Calu3 (cell line): Measurements from ENCODE around the gene PTPRR. TPM values are rescaled to one million over a fixed set of nuclear protein-coding genes. Genes with fewer than 3 reads are reported as not detected.

Experiments
- BruUV-seq: library from RNA; stranded (reverse); fragments of 400-500 nt; replicated peaks from 2 replicates; lab custom pipeline; 2021; lab: Mats Ljungman, UMichigan
- CTCF ChIA-PET: fragments of 300-600 bp; sonication (Branson Sonifier 250); formaldehyde crosslinking; loops from one replicate; lab custom pipeline; 2022; ENCODE audit warnings: antibody characterized with exemption; lab: Charles Lee
- DNase-seq: peaks from one replicate; pipeline ENCODE4 v3.0.0; 2022
- H3K27ac Mint-ChIP-seq: one replicate; pipeline ENCODE4 v1.8.0; 2022; ENCODE audit warnings: mixed read lengths; ENCODE audit not compliant: unreplicated experiment
- H3K27me3 Mint-ChIP-seq: one replicate; pipeline ENCODE4 v1.8.0; 2022; ENCODE audit warnings: mixed read lengths; ENCODE audit not compliant: unreplicated experiment
- H3K36me3 Mint-ChIP-seq: one replicate; pipeline ENCODE4 v1.8.0; 2022; ENCODE audit warnings: mild to moderate bottlenecking, moderate library complexity, mixed read lengths; ENCODE audit not compliant: insufficient read depth, unreplicated experiment
- H3K4me1 Mint-ChIP-seq: one replicate; pipeline ENCODE4 v1.8.0; 2022; ENCODE audit warnings: mild to moderate bottlenecking, low read depth, mixed read lengths; ENCODE audit not compliant: unreplicated experiment
- H3K4me3 Mint-ChIP-seq: one replicate; pipeline ENCODE4 v1.8.0; 2022; ENCODE audit warnings: mild to moderate bottlenecking, low read depth, moderate library complexity, mixed read lengths; ENCODE audit not compliant: unreplicated experiment
- H3K9me3 Mint-ChIP-seq: one replicate; pipeline ENCODE4 v1.8.0; 2022; ENCODE audit warnings: low read depth, mixed read lengths; ENCODE audit not compliant: unreplicated experiment
- intact Hi-C: fragments of 100-400 bp; cut with micrococcal nuclease; formaldehyde crosslinking; loops from one replicate; pipeline ENCODE4 v1.10.0; 2022; ENCODE audit not compliant: unreplicated experiment
- total RNA-seq: library from RNA; stranded (reverse); gene quantifications from 2 replicates; pipeline ENCODE4 v1.2.3, GENCODE V29; 2022
- TF ChIP-seq, protein P1 (sequence below): fragments of 200-600 bp; IDR thresholded peaks from one replicate; pipeline ENCODE4 v1.8.0; 2022; ENCODE audit warnings: antibody characterized with exemption; ENCODE audit not compliant: unreplicated experiment

PTPRR gene
- total RNA-seq, 1 experiment from 2014 or later: 39.1 TPM

DNA sequence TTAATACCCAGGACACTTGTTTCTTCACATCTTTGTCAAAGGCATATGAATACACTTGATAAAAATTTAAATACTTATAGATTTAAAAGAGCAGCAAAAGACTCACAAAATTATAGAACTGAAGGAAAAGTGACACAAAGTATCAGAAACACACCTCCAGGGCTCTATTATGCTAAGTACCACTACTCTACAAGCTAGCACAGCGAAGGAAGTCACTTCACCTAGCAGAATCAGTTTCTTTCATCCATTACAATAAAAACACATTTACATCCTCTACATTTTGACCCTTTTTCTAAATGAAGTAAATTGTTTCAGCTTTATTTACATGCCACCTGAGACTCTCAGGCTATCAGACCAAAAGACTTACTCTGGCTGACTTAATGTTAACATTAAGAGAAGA lies 256.7 kb downstream of the PTPRR start:
- no peak for DNase-seq
- BruUV-seq: no TSS peak
- Mint-ChIP-seq H3K9me3 (no peaks in the 10 kb centered on the region), H3K4me3 (no peak overlapping the region), H3K27me3 (no peaks in the 10 kb centered on the region), H3K27ac (peak overlapping the region; percentile 7), H3K4me1 (peaks cover 18% of the 10 kb centered on the region), H3K36me3 (peaks cover 26% of the 10 kb centered on the region)
- intact Hi-C loops: no loop called here
- TF ChIP-seq, protein P1, sequence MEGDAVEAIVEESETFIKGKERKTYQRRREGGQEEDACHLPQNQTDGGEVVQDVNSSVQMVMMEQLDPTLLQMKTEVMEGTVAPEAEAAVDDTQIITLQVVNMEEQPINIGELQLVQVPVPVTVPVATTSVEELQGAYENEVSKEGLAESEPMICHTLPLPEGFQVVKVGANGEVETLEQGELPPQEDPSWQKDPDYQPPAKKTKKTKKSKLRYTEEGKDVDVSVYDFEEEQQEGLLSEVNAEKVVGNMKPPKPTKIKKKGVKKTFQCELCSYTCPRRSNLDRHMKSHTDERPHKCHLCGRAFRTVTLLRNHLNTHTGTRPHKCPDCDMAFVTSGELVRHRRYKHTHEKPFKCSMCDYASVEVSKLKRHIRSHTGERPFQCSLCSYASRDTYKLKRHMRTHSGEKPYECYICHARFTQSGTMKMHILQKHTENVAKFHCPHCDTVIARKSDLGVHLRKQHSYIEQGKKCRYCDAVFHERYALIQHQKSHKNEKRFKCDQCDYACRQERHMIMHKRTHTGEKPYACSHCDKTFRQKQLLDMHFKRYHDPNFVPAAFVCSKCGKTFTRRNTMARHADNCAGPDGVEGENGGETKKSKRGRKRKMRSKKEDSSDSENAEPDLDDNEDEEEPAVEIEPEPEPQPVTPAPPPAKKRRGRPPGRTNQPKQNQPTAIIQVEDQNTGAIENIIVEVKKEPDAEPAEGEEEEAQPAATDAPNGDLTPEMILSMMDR: no peak
- CTCF ChIA-PET: no interaction called here

DNA sequence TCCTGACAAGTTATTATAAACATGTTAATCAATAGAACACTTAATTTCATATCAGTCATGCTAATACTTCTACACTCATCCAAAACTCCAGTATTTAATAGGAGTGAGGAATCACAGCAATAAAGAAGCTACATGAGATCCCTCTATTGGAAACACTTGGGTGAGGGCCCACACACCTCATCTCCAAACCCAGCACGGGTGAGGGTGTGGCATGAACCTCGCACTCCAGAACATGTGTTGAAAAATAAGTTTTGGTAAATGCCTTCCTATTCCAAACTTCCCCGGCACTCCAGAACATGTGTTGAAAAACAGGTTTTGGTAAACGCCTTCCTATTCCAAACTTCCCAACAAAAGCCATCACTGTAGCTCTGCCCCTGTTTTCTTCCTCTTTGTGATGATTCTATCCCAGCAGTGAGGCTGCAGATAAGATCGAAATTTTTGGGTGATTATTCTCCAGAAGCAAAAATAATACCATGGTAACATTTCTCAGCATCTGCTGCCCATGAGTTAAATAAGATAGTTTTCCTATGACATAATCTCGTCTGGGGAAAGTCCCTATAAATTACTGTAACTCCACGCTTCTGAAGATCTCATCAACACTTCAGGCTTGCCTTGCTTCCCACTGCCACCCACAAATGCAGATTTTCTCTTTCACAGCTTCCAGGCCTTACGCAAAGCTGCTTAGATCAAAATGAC lies 258.9 kb downstream of the PTPRR start:
- H3K27ac Mint-ChIP-seq: peak overlapping the region; percentile 88
- no TSS peak for BruUV-seq

DNA sequence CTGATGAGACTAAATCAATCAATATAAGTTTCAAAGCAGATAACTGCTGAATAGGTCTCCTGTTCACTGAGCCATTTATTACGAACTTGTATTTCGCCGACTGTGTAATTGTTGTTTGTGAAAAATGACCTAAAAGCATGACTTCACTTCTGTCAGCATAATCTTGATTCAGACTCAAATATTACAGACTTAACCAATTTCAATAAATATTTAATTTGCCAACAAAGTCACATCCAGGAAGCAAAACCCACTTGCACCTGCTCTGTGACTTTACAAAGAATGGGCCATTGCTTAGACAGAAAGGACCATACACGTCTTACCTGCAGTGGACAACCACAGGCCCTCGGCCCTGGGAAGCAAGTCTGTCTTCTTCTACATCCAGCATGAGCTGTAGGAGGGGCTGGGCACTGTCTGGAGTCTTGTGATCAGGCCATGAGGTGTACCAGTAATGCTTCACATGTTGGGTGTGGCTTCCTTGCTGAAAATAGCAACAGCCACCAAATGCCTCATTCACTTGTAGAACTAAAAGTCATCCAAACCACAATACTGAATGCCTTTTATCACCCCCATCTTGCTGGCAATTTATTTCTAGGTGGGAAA lies 259.8 kb downstream of the PTPRR start:
- Mint-ChIP-seq H3K4me3 (peak overlapping the region; percentile 15), H3K27me3 (no peaks in the 10 kb centered on the region), H3K27ac (peak overlapping the region; percentile 76), H3K9me3 (no peaks in the 10 kb centered on the region), H3K4me1 (peaks cover 18% of the 10 kb centered on the region), H3K36me3 (peaks cover 33% of the 10 kb centered on the region)
- BruUV-seq: TSS peak; percentile 93
- CTCF ChIA-PET: interaction anchor here (0.8 to 1.4 kb wide), 3 partner anchors 12 to 55 kb away, joined by 3 to 4 read pairs (median 3); no protein-coding TSS in a partner anchor
- intact Hi-C loops: no loop called here
- peak; percentile 76 for DNase-seq
- TF ChIP-seq, protein P1: no peak

More for the DNA sequence above, 258.9 kb downstream of the PTPRR start:
- Mint-ChIP-seq H3K4me1 (peaks cover 18% of the 10 kb centered on the region), H3K9me3 (no peaks in the 10 kb centered on the region), H3K4me3 (peak overlapping the region; percentile 48), H3K27me3 (no peaks in the 10 kb centered on the region), H3K36me3 (peaks cover 33% of the 10 kb centered on the region)
- TF ChIP-seq, protein P1: no peak
- DNase-seq: peak; percentile 10
- CTCF ChIA-PET: interaction anchor here (0.6 to 1.4 kb wide), 4 partner anchors 13 to 71 kb away, joined by 3 to 4 read pairs (median 3); no protein-coding TSS in a partner anchor
- intact Hi-C loops: no loop called here

- Mint-ChIP-seq H3K4me3 (peak overlapping the region; percentile 15), H3K9me3 (no peaks in the 10 kb centered on the region), H3K4me1 (peaks cover 18% of the 10 kb centered on the region), H3K27me3 (no peaks in the 10 kb centered on the region), H3K36me3 (peaks cover 33% of the 10 kb centered on the region), H3K27ac (peak overlapping the region; percentile 76)
- CTCF ChIA-PET: interaction anchor here (1.3 kb wide), 1 partner anchor 14 kb away, joined by 3 read pairs; no protein-coding TSS in a partner anchor
- BruUV-seq: no TSS peak
- TF ChIP-seq, protein P1: no peak
- DNase-seq: no peak
- intact Hi-C loops: no loop called here
Observed at GRCh38 chr12:70660002-70660604, 260.4 kb downstream of the PTPRR start.
